Hematopoietic multipotent progenitor cell (in vitro differentiated cells): Measurements from ENCODE around the gene ECPAS. TPM values are rescaled to one million over a fixed set of nuclear protein-coding genes. Genes with fewer than 3 reads are reported as not detected.
"Not testable (repeated sequence)": the region's sequence is repeated elsewhere in the genome, so short reads cannot be mapped to it uniquely, and the experiment has no call there.

Experiments
- DNase-seq, 3 donors: peaks; one replicate each; pipeline ENCODE4 v3.0.0-alpha.2; 2011 to 2015; ENCODE audit warnings: low read depth in 2 of 3, low spot score in 2 of 3
- total RNA-seq: library from RNA; depleted of rRNA; stranded (reverse); fragments of >200 nt; gene quantifications from one replicate; pipeline ENCODE4 v1.2.3, GENCODE V29; 2012

ECPAS gene, protein sequence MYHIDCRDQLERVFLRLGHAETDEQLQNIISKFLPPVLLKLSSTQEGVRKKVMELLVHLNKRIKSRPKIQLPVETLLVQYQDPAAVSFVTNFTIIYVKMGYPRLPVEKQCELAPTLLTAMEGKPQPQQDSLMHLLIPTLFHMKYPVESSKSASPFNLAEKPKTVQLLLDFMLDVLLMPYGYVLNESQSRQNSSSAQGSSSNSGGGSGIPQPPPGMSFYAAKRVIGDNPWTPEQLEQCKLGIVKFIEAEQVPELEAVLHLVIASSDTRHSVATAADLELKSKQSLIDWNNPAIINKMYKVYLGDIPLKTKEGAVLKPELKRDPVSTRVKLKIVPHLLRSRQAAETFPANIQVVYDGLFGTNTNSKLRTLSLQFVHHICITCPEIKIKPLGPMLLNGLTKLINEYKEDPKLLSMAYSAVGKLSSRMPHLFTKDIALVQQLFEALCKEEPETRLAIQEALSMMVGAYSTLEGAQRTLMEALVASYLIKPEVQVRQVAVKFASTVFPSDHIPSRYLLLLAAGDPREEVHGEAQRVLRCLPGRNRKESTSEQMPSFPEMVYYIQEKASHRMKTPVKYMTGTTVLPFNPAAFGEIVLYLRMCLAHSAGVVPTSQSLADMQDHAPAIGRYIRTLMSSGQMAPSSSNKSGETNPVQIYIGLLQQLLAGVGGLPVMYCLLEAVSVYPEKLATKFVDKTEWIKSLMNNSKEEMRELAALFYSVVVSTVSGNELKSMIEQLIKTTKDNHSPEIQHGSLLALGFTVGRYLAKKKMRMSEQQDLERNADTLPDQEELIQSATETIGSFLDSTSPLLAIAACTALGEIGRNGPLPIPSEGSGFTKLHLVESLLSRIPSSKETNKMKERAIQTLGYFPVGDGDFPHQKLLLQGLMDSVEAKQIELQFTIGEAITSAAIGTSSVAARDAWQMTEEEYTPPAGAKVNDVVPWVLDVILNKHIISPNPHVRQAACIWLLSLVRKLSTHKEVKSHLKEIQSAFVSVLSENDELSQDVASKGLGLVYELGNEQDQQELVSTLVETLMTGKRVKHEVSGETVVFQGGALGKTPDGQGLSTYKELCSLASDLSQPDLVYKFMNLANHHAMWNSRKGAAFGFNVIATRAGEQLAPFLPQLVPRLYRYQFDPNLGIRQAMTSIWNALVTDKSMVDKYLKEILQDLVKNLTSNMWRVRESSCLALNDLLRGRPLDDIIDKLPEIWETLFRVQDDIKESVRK (N-terminal part only)
- 37.7 TPM for total RNA-seq

GRCh38 chr9:111483858-111484571 is at the start of gene ECPAS:
TSS of gene ECPAS (minus strand) at chr9:111484383. CDS start at chr9:111472918, 11,465 bp downstream.
- DNase-seq = peak; percentile 37 to 78 (median 75)

DNA sequence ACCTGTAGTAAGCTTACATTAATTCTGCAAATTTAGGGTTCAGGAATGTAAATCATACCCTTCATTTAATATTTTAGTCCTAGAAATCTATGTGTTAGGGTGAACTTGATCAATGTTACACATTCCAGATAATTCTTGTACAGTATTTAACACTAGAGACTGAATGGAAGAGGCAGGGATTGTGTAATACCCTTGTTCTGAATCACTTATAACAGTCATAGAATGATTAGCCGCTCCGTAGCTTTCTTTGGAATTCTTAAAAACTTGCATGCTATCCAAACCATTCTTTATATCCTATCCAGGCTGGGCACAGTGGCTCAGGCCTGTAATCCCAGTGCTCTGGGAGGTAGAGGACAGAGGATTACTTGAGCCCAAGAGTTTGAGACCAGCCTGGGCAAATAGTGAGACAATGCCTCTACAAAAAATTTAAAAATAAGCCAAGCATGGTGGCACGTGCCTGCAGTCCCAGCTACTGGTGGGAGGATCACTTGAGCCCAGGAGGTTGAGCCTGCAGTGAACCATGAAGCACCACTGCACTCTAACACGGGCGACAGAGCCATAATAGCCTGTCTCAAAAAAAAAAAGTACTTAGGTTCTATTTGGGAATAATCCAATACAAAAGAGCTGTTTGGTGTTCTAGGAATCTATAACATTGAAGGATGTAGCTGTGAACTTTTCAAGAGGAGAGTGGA is 49.1 kb upstream of the ECPAS start:
- DNase-seq = no peak

GRCh38 chr9:111531716-111532115 is 47.5 kb upstream of the ECPAS start:
- DNase-seq = no peak

DNA sequence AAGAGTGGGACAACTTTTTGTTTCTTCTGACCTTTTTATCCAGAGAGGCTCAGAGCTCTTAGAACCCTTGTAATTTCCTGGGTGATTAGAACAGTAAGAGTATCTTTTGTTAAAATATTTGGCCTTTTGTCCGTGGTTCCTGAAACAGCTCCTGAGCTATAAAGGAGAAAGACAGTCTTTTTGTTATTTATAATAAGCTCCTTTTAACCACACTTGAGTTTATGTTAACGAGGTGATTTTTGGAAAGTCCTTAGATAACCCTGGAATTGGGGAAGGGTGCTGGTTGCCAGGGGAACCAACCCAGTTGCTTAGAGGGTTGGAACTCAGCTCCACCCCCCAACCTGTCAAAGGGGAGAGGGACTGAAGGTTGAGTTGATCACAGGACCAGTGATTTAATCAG is 45.6 kb upstream of the ECPAS start:
- no peak for DNase-seq

DNA sequence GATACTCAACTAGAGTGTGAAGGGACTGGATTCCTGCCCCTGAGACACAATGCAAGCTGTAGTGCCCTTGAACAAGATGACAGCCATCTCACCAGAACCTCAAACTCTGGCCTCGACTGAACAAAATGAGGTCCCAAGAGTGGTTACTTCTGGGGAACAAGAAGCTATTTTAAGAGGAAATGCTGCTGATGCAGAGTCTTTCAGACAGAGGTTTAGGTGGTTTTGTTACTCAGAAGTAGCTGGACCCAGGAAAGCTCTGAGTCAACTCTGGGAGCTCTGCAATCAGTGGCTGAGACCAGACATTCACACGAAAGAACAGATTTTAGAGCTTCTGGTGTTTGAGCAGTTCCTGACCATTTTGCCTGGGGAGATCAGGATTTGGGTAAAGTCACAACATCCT is 43.2 kb upstream of the ECPAS start:
- no peak for DNase-seq

- peak; percentile 44 to 60 (median 50) for DNase-seq
Measured at GRCh38 chr9:111525056-111525977, 41.1 kb upstream of the ECPAS start, which contains the start of gene ZNF483. TSS of gene ZNF483 (plus strand) at chr9:111525179. CDS start at chr9:111527396, 2,217 bp downstream.

- DNase-seq = no peak
Measured at GRCh38 chr9:111524731-111525055, 40.5 kb upstream of the ECPAS start.

DNA sequence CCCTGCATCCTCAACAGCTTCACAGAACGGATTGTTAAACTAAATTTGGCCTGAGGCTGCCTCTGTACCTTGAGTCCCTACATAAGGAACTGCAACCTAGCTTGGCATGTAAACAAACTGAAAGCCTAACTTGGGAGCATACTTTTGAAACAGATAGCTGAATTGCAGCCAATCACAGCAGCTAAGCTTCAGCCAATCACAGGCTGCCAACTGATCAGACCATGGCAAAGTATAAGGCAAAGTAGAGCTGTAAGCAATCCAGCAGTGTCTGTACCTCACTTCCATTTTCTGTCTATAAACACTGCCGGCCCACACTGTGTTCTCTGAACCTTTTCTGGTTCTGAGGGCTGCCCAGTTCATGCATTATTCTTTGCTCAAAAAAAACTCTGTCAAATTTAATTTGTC is 31.9 kb upstream of the ECPAS start:
- no peak for DNase-seq

DNA sequence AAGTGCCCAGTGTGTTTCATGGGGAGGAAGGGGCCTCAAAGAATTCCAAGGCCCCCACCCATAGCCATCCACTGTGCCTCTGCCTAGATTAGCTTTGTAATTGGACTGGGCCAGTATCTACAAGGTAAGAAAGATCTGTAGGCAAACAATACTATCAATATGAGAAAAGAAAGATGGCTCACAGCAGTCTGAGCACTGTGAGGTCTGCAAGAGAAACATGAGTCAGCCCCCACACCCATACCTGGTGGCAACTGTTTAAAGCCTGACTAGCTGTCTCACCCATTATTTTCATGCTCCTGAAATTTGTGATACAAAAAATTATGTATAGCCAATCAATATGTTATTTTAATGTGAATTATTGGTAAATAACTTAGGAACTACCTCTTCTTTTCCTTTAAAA is 30.8 kb upstream of the ECPAS start:
- DNase-seq = no peak

DNA sequence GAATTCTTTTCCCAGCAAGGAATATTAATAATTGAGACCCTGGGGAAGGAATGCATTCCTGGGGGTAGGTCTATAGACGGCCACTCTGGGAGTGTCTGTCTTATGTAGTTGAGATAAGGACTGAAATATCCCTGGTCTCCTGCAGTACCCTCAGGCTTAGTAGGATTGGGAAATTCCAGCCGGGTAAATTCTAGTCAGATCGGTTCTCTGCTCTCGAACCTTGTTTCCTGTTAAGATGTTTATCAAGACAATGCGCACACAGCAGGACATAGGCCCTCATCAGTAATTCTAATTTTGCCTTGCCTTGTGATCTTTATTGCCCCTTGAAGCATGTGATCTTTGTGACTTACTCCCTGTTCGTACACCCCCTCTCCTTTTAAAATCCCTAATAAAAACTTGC is 27.4 kb upstream of the ECPAS start:
- DNase-seq = not testable (repeated sequence)

GRCh38 chr9:111502506-111502905 is 18.3 kb upstream of the ECPAS start:
- no peak for DNase-seq

GRCh38 chr9:111501648-111502047 is 17.5 kb upstream of the ECPAS start:
- DNase-seq = no peak

- DNase-seq = no peak
Measured at GRCh38 chr9:111501005-111501562, 16.9 kb upstream of the ECPAS start.

GRCh38 chr9:111497196-111497595 is 13.0 kb upstream of the ECPAS start:
- not testable (repeated sequence) for DNase-seq

DNA sequence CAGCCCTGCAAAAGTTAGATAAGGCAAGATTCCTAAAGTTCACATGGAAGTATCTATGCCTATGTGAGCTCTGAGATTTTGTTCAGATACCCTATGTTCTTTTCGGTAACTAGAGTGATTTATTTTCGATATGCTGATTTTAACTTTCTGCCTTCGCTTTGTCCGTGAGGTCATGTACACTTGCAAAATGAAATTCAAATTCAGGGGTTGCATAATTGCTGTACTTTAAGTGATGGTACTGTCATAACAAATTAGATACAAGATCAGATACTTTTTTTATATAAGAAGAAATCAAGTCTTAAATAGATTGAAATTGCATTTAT is 350 bp upstream of the ECPAS start:
- DNase-seq = peak in 1 of 3 donors; percentile 4

DNA sequence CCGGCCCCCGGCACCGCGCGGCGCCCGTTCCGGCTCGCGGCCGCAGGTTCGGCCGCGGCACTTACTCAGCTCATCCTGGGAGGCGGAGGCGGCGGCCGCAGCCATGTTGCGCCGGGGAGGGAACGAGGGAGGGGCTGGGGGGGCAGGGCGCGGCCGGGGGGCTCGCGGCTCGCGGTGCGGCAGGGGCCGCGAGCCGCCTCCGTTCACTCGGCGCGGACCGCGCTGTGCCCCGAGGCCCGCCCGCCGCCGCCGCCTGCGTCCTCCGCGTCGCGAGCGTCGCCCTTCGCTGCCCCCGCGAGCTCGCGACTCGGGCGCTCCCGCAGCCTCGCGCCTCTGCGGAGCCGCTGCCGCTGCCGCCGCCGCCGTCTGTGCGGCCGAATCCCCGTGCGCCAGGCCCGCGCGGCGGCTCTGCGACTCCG is 735 bp downstream of the ECPAS start:
- peak in 1 of 3 donors; percentile 59 for DNase-seq

- DNase-seq = peak; percentile 11 to 69 (median 66)
Measured at GRCh38 chr9:111482694-111483438, 1.3 kb downstream of the ECPAS start.
